H1 (cell line): ENCODE measurements around the gene TIGD1. TPM values are rescaled to one million over a fixed set of nuclear protein-coding genes. Genes with fewer than 3 reads are reported as not detected.

Experiments used
- CTCF ChIA-PET: fragments of 300-600 bp; sonication (Branson Sonifier 250); formaldehyde crosslinking; loops from one replicate; lab custom pipeline; 2021; ENCODE audit not compliant: partially characterized antibody; lab: Charles Lee
- POLR2A ChIA-PET: fragments of 300-600 bp; sonication (Branson Sonifier 250); formaldehyde crosslinking; loops from one replicate; lab custom pipeline; 2021; ENCODE audit warnings: inconsistent platforms; ENCODE audit not compliant: partially characterized antibody; lab: Charles Lee
- DNase-seq, 2 experiments: peaks; one replicate each; pipeline versions ENCODE4 v3.0.0 to v3.0.0-alpha.2; 2010 to 2022; ENCODE audit warnings: low spot score in 2 of 2, low read depth in 1 of 2, mixed read lengths in 1 of 2
- FAIRE-seq: peaks from 2 replicates; lab custom pipeline; 2011; peaks lifted over from hg19 to GRCh38; lab: Jason Lieb, UNC
- H2AFZ ChIP-seq: 2 replicates; pipeline ENCODE4 v1.8.1; 2012; ENCODE audit warnings: low read length, inconsistent platforms
- H2AK5ac ChIP-seq: 2 replicates; pipeline ENCODE4 v1.6.1; 2013; ENCODE audit warnings: low read depth, low read length
- H2BK120ac ChIP-seq: replicated peaks from 2 replicates; pipeline ENCODE3; 2013; ENCODE audit warnings: low read depth, low read length, inconsistent platforms
- H2BK12ac ChIP-seq: 2 replicates; pipeline ENCODE4 v1.6.1; 2013; ENCODE audit warnings: low read depth, low read length
- H2BK15ac ChIP-seq: 2 replicates; pipeline ENCODE4 v1.6.1; 2013; ENCODE audit warnings: low read length
- H2BK20ac ChIP-seq: 2 replicates; pipeline ENCODE4 v1.6.1; 2013; ENCODE audit warnings: low read length
- H2BK5ac ChIP-seq: 2 replicates; pipeline ENCODE4 v1.6.1; 2013; ENCODE audit warnings: low read depth, low read length
- H3K14ac ChIP-seq: 2 replicates; pipeline ENCODE4 v1.6.1; 2013; ENCODE audit warnings: inconsistent platforms; ENCODE audit not compliant: insufficient read length
- H3K18ac ChIP-seq: 2 replicates; pipeline ENCODE4 v1.6.1; 2013; ENCODE audit warnings: low read length; ENCODE audit errors: extremely low read depth
- H3K23ac ChIP-seq: 2 replicates; pipeline ENCODE4 v1.6.1; 2013; ENCODE audit warnings: inconsistent platforms; ENCODE audit not compliant: insufficient read length
- H3K23me2 ChIP-seq: 2 replicates; pipeline ENCODE4 v1.6.1; 2013; ENCODE audit warnings: low read depth, low read length
- H3K27ac ChIP-seq: 2 replicates; pipeline ENCODE4 v1.6.1; 2011; ENCODE audit warnings: low read depth, low read length, inconsistent platforms
- H3K27me3 ChIP-seq, 4 experiments: replicated peaks in 1 of 4; 1 replicate in 1 of 4; 2 replicates in 3 of 4; pipeline versions ENCODE4 v1.6.1 to v1.8.1; 2011 to 2013; ENCODE audit warnings: low read length in 3 of 4, mild to moderate bottlenecking in 3 of 4, inconsistent platforms in 2 of 4, mixed read lengths in 2 of 4, moderate library complexity in 1 of 4; ENCODE audit not compliant: control insufficient read depth in 3 of 4, insufficient read depth in 3 of 4; ENCODE audit errors: extremely low read depth in 1 of 4
- H3K36me3 ChIP-seq, 4 experiments: 2 replicates each; pipeline versions ENCODE4 v1.6.1 to v1.8.1; 2011 to 2013; ENCODE audit warnings: mild to moderate bottlenecking in 4 of 4, low read length in 3 of 4, moderate library complexity in 2 of 4, control low read depth in 1 of 4, inconsistent platforms in 1 of 4; ENCODE audit not compliant: insufficient read depth in 4 of 4, control insufficient read depth in 2 of 4
- H3K4ac ChIP-seq: replicated peaks from 2 replicates; pipeline ENCODE3; 2013; ENCODE audit warnings: low read length, low read depth, mixed read lengths, inconsistent platforms; ENCODE audit not compliant: insufficient read length
- H3K4me1 ChIP-seq, 4 experiments: replicated peaks in 1 of 4; 1 replicate in 1 of 4; 2 replicates in 3 of 4; pipeline versions ENCODE4 v1.6.1 to v1.8.1; 2011 to 2013; ENCODE audit warnings: low read length in 3 of 4, inconsistent platforms in 2 of 4, mixed read lengths in 1 of 4; ENCODE audit not compliant: insufficient read depth in 4 of 4, control insufficient read depth in 3 of 4
- H3K4me2 ChIP-seq, 2 experiments: 2 replicates each; pipeline versions ENCODE4 v1.6.1 to v1.8.1; 2011 to 2013; ENCODE audit warnings: low read depth in 2 of 2, low read length in 2 of 2, control low read depth in 1 of 2, inconsistent platforms in 1 of 2, mild to moderate bottlenecking in 1 of 2; ENCODE audit not compliant: insufficient read depth in 1 of 2
- H3K4me3 ChIP-seq, 4 experiments: fragments of 200-600, 300-600 bp in 1 of 4; sonication (generic), shearing (Covaris generic), sonication (Bioruptor Twin) in 1 of 4; 2 replicates each; pipeline versions ENCODE4 v1.5.1 to v1.8.1; 2011 to 2016; ENCODE audit warnings: low read length in 4 of 4, low read depth in 3 of 4, control low read depth in 2 of 4, inconsistent platforms in 2 of 4, mild to moderate bottlenecking in 2 of 4, mixed read lengths in 1 of 4, moderate library complexity in 1 of 4; ENCODE audit not compliant: insufficient read depth in 2 of 4; ENCODE audit errors: extremely low read depth in 1 of 4
- H3K56ac ChIP-seq: replicated peaks from 2 replicates; pipeline ENCODE3; 2013; ENCODE audit warnings: low read depth, mild to moderate bottlenecking, mixed read lengths, low read length, inconsistent platforms; ENCODE audit not compliant: insufficient read length
- H3K79me1 ChIP-seq: 2 replicates; pipeline ENCODE4 v1.6.1; 2013; ENCODE audit warnings: low read depth, low read length, control low read depth
- H3K79me2 ChIP-seq, 2 experiments: 2 replicates each; pipeline versions ENCODE4 v1.6.1 to v1.8.1; 2012 to 2013; ENCODE audit warnings: low read length in 2 of 2, mild to moderate bottlenecking in 2 of 2, inconsistent platforms in 1 of 2; ENCODE audit not compliant: insufficient read depth in 2 of 2, control insufficient read depth in 1 of 2
- H3K9ac ChIP-seq, 4 experiments: replicated peaks in 1 of 4; 1 replicate in 1 of 4; 2 replicates in 3 of 4; pipeline versions ENCODE4 v1.6.1 to v1.8.1; 2011 to 2013; ENCODE audit warnings: low read depth in 3 of 4, low read length in 3 of 4, control low read depth in 2 of 4, mild to moderate bottlenecking in 2 of 4, moderate library complexity in 2 of 4, inconsistent platforms in 1 of 4; ENCODE audit errors: extremely low read depth in 1 of 4
- H3K9me3 ChIP-seq, 2 experiments: 2 replicates each; pipeline versions ENCODE4 v1.6.1 to v1.8.1; 2012 to 2013; ENCODE audit warnings: mild to moderate bottlenecking in 2 of 2, moderate library complexity in 2 of 2, control low read depth in 1 of 2, inconsistent platforms in 1 of 2, low read depth in 1 of 2, low read length in 1 of 2, mixed read lengths in 1 of 2; ENCODE audit not compliant: insufficient read depth in 2 of 2
- H4K20me1 ChIP-seq, 2 experiments: replicated peaks in 1 of 2; 2 replicates each; pipeline versions ENCODE3 to v1.8.1; 2011 to 2013; ENCODE audit warnings: inconsistent platforms in 2 of 2, low read length in 2 of 2, mild to moderate bottlenecking in 1 of 2; ENCODE audit not compliant: insufficient read depth in 2 of 2, control insufficient read depth in 1 of 2
- H4K5ac ChIP-seq: 2 replicates; pipeline ENCODE4 v1.6.1; 2013; ENCODE audit warnings: low read length, low read depth, mixed read lengths, inconsistent platforms; ENCODE audit not compliant: insufficient read length
- H4K8ac ChIP-seq: 2 replicates; pipeline ENCODE4 v1.8.0; 2013; ENCODE audit warnings: mild to moderate bottlenecking, moderate library complexity, low read length, inconsistent platforms; ENCODE audit not compliant: insufficient read depth; ENCODE audit errors: extremely low read depth
- H4K91ac ChIP-seq: replicated peaks from 2 replicates; pipeline ENCODE3; 2013; ENCODE audit warnings: low read length, mixed read lengths, inconsistent platforms; ENCODE audit not compliant: insufficient read length
- CHD2 ChIP-seq: IDR thresholded peaks from 2 replicates; pipeline ENCODE4 v1.6.1; 2012; ENCODE audit warnings: low read length, improper control_type of control experiment
- EZH2 ChIP-seq: fragments of 200-600 bp; sonication (generic); IDR thresholded peaks from 2 replicates; pipeline ENCODE4 v1.7.1; 2012; ENCODE audit warnings: low read depth, mild to moderate bottlenecking, moderate library complexity, low read length, inconsistent platforms; ENCODE audit not compliant: severe bottlenecking
- FOSL1 ChIP-seq: IDR thresholded peaks from 2 replicates; pipeline ENCODE4 v1.6.1; 2011; ENCODE audit warnings: mild to moderate bottlenecking, low read depth, low read length, moderate library complexity; ENCODE audit not compliant: insufficient read depth
- GABPA ChIP-seq: IDR thresholded peaks from 2 replicates; pipeline ENCODE4 v1.6.1; 2011; ENCODE audit warnings: mild to moderate bottlenecking, low read length, moderate library complexity, borderline replicate concordance; ENCODE audit not compliant: insufficient read depth
- NANOG ChIP-seq: IDR thresholded peaks from 2 replicates; pipeline ENCODE4 v1.6.1; 2011; ENCODE audit warnings: low read length, low read depth, mild to moderate bottlenecking, inconsistent platforms; ENCODE audit not compliant: insufficient read depth, poor library complexity, severe bottlenecking
- PHF8 ChIP-seq: fragments of 200-600 bp; sonication (generic); conservative IDR thresholded peaks from 2 replicates; pipeline ENCODE4 v1.7.1; 2012; ENCODE audit warnings: low read depth, mild to moderate bottlenecking, inconsistent platforms, low read length, moderate library complexity
- POLR2A ChIP-seq, 2 experiments: IDR thresholded peaks; 1 replicate in 1 of 2; 2 replicates in 1 of 2; pipeline ENCODE4 v1.6.1; 2011; ENCODE audit warnings: low read depth in 2 of 2, low read length in 2 of 2, mild to moderate bottlenecking in 2 of 2; ENCODE audit errors: control extremely low read depth in 1 of 2
- SRF ChIP-seq: IDR thresholded peaks from 2 replicates; pipeline ENCODE4 v1.6.1; 2011; ENCODE audit warnings: mild to moderate bottlenecking, low read depth, low read length, moderate library complexity
- SUZ12 ChIP-seq: fragments of 200-600 bp; sonication (generic); IDR thresholded peaks from 2 replicates; pipeline ENCODE4 v1.6.1; 2012; ENCODE audit warnings: mild to moderate bottlenecking, inconsistent platforms, low read length, moderate library complexity, mixed read lengths
- TEAD4 ChIP-seq: IDR thresholded peaks from 2 replicates; pipeline ENCODE4 v1.6.1; 2012; ENCODE audit warnings: low read depth, low read length, inconsistent platforms, mixed read lengths
- YY1 ChIP-seq: IDR thresholded peaks from 2 replicates; pipeline ENCODE4 v1.6.1; 2011; ENCODE audit warnings: low read depth, mild to moderate bottlenecking, low read length
- WGBS, 2 experiments: shearing (Covaris generic) in 1 of 2; methylation state at CpG; one replicate each; pipeline versions ENCODE4 v1.1.6 to v1.1.7; 2013 to 2015; ENCODE audit warnings: low lambda C conversion rate in 2 of 2, mixed read lengths in 2 of 2, inconsistent platforms in 1 of 2, low coverage in 1 of 2, missing lambda C conversion rate in 1 of 2; ENCODE audit not compliant: insufficient replicate concordance in 2 of 2, insufficient coverage in 1 of 2, insufficient read length in 1 of 2; ENCODE audit errors: extremely low coverage in 1 of 2, missing lambda C conversion rate in 1 of 2; 5-methylcytosine and 5-hydroxymethylcytosine counted together
- polyA plus RNA-seq, 7 experiments: library from polyadenylated mRNA; depleted of rRNA in 3 of 7; stranded (reverse) in 5 of 7; unstranded in 2 of 7; fragments of >200 nt in 5 of 7; fragments of 200-250 nt in 2 of 7; gene quantifications; 1 replicate in 5 of 7; 2 replicates in 1 of 7; 4 replicates in 1 of 7; pipeline versions ENCODE4 v1.2.1 to v1.2.3, GENCODE V29; 2011 to 2013; ENCODE audit warnings: missing spikeins in 2 of 7, mixed read lengths in 2 of 7
- total RNA-seq: library from RNA; stranded (reverse); fragmentation: NEBNext Ultra II Directional; extraction: Animal tissue kit (Norgen Biotek cat#: 25700); gene quantifications from 2 replicates; pipeline ENCODE4 v1.2.1, GENCODE V29; 2021

TIGD1 gene
- total and polyA plus RNA-seq, 2 of the 8 experiments (the other 6 are each of a cell fraction or from before 2014, with no cell fraction given): 4.7 to 8.3 TPM

GRCh38 chr2:232586943-232587505, 36.7 kb upstream of the TIGD1 start:
- no peak overlapping the region for H3K18ac ChIP-seq
- H2BK12ac ChIP-seq: no peak overlapping the region
- peaks cover 0 to 1% of the 10 kb centered on the region in 2 experiments for H4K20me1 ChIP-seq
- no peak overlapping the region for H2BK15ac ChIP-seq
- H4K8ac ChIP-seq: no peak overlapping the region
- no peak overlapping the region for H3K9ac ChIP-seq
- no peak overlapping the region for H3K4ac ChIP-seq
- FAIRE-seq (no peak), DNase-seq (no peak)
- no peaks in the 10 kb centered on the region for H3K9me3 ChIP-seq
- no peaks in the 10 kb centered on the region; the same call in none of the 2 replicates for H3K79me1 ChIP-seq
- no peaks in the 10 kb centered on the region for H3K27me3 ChIP-seq
- H3K79me2 ChIP-seq: no peaks in the 10 kb centered on the region
- H2BK5ac ChIP-seq: no peak overlapping the region
- H3K4me3 ChIP-seq: no peak overlapping the region
- H3K4me1 ChIP-seq: peaks cover 0 to 9% (median 0%) of the 10 kb centered on the region in 4 experiments; a peak in 2 of 7 replicates
- CTCF ChIA-PET: interaction anchor here (0.8 to 1.5 kb wide), 4 partner anchors 9 to 81 kb away, joined by 3 to 6 read pairs (median 4); no protein-coding TSS in a partner anchor
- 79% methylated on average over 4 of the region's 5 CpGs; no CpG with 5 or more reads in 1 of the 2 experiments for WGBS, 2 experiments
- no peak overlapping the region for H2AK5ac ChIP-seq
- no peak overlapping the region for H2BK20ac ChIP-seq
- no peak overlapping the region for H2AFZ ChIP-seq
- H4K91ac ChIP-seq: no peak overlapping the region
- no peak overlapping the region for H4K5ac ChIP-seq
- H2BK120ac ChIP-seq: no peak overlapping the region
- no peak overlapping the region for H3K23ac ChIP-seq
- no peak overlapping the region for H3K4me2 ChIP-seq
- H3K36me3 ChIP-seq: peaks cover 0 to 4% (median 0%) of the 10 kb centered on the region in 4 experiments; a peak in 4 of 8 replicates
- H3K27ac ChIP-seq: no peak overlapping the region
- POLR2A ChIA-PET: interaction anchor here (0.6 to 1.4 kb wide), 4 partner anchors 16 to 37 kb away, joined by 3 to 4 read pairs (median 3); partner anchors contain the start of genes EIF4E2 and TIGD1
- H3K56ac ChIP-seq: no peak overlapping the region
- H3K23me2 ChIP-seq: no peaks in the 10 kb centered on the region
- no peak overlapping the region for H3K14ac ChIP-seq
- TF ChIP-seq EZH2: no peak
- TF ChIP-seq POLR2A (IDR thresholded peaks at IDR 0.05; ENCODE audit: control extremely low read depth in 1 of 2, low read depth in 2 of 2, low read length in 2 of 2): no peak
- no peak for TF ChIP-seq CHD2
- no peak for TF ChIP-seq SUZ12
- TF ChIP-seq YY1: no peak
- TF ChIP-seq FOSL1: no peak
- TF ChIP-seq NANOG: no peak
- TF ChIP-seq TEAD4: no peak
- TF ChIP-seq SRF: no peak
- no peak for TF ChIP-seq PHF8
- TF ChIP-seq GABPA: no peak
